Effector CD8-positive, alpha-beta T cell (primary cell): ENCODE measurements around the gene BICD1.
"Not testable (repeated sequence)": the region's sequence is repeated elsewhere in the genome, so short reads cannot be mapped to it uniquely, and the experiment has no call there.

ENCODE experiments used
- DNase-seq: peaks from one replicate; lab custom pipeline; 2025; lab: John Stamatoyannopoulos, UW
- total RNA-seq, 4 experiments: gene quantifications; one replicate each; lab custom pipeline; 2026; lab: John Stamatoyannopoulos, UW

Gene BICD1
- 10.7 to 29.3 (median 17.1) reads per million in 4 experiments for total RNA-seq

- peak; percentile 66 for DNase-seq
Observed at GRCh38 chr12:32106517-32107358, at the start of gene BICD1. Gene BICD1 (plus strand): TSS chr12:32106847. CDS start chr12:32107332, 485 bp downstream.

GRCh38 chr12:32061033-32061432 is 45.6 kb upstream of the BICD1 start:
- no peak for DNase-seq

GRCh38 chr12:32062881-32063280 is 43.8 kb upstream of the BICD1 start:
- no peak for DNase-seq

GRCh38 chr12:32063796-32064195 is 42.9 kb upstream of the BICD1 start:
- no peak for DNase-seq

GRCh38 chr12:32066206-32066605 is 40.4 kb upstream of the BICD1 start:
- DNase-seq: no peak

GRCh38 chr12:32069071-32069470 is 37.6 kb upstream of the BICD1 start:
- no peak for DNase-seq

GRCh38 chr12:32069731-32070130 is 36.9 kb upstream of the BICD1 start:
- DNase-seq: no peak

- no peak for DNase-seq
Observed at GRCh38 chr12:32070370-32070769, 36.3 kb upstream of the BICD1 start.

- no peak for DNase-seq
Observed at GRCh38 chr12:32072102-32072501, 34.5 kb upstream of the BICD1 start.

- no peak for DNase-seq
Observed at GRCh38 chr12:32074432-32074831, 32.2 kb upstream of the BICD1 start.

- DNase-seq: no peak
Observed at GRCh38 chr12:32076941-32077340, 29.7 kb upstream of the BICD1 start.

- no peak for DNase-seq
Observed at GRCh38 chr12:32080435-32080834, 26.2 kb upstream of the BICD1 start.

GRCh38 chr12:32083489-32083888 is 23.2 kb upstream of the BICD1 start:
- DNase-seq: no peak

- DNase-seq: no peak
Observed at GRCh38 chr12:32084017-32084688, 22.5 kb upstream of the BICD1 start.

- no peak for DNase-seq
Observed at GRCh38 chr12:32084753-32085152, 21.9 kb upstream of the BICD1 start.

- DNase-seq: no peak
Observed at GRCh38 chr12:32087306-32087705, 19.3 kb upstream of the BICD1 start.

GRCh38 chr12:32089156-32089555 is 17.5 kb upstream of the BICD1 start:
- DNase-seq: no peak

- no peak for DNase-seq
Observed at GRCh38 chr12:32089586-32089985, 17.1 kb upstream of the BICD1 start.

- no peak for DNase-seq
Observed at GRCh38 chr12:32091696-32092095, 15.0 kb upstream of the BICD1 start.

GRCh38 chr12:32098112-32098511 is 8.5 kb upstream of the BICD1 start:
- no peak for DNase-seq

- not testable (repeated sequence) for DNase-seq
Observed at GRCh38 chr12:32099275-32099674, 7.4 kb upstream of the BICD1 start.

GRCh38 chr12:32100361-32100760 is 6.3 kb upstream of the BICD1 start:
- DNase-seq: no peak

- no peak for DNase-seq
Observed at GRCh38 chr12:32100888-32101287, 5.8 kb upstream of the BICD1 start.
